Mesenchymal stem cell (in vitro differentiated cells and primary cell): ENCODE data around the gene TMC7. TPM values are rescaled to one million over a fixed set of nuclear protein-coding genes. Genes with fewer than 3 reads are reported as not detected.

Source experiments
- small RNA-seq: library from polyadenylated mRNA; stranded (forward); fragments of <200 nt; extraction: miRNeasy Mini kit (QIAGEN cat#:217004); gene quantifications from one replicate; pipeline ENCODE3, GENCODE V24; 2013; ENCODE audit warnings: low read depth

Gene TMC7

Small RNAs within 50 kb of the gene (small RNA-seq; reads per million reads assigned to genes)
- not detected for gene RNU6-1340P
